ENCODE data around the gene ELMO1. TPM values are rescaled to one million over a fixed set of nuclear protein-coding genes. Genes with fewer than 3 reads are reported as not detected.

ELMO1 gene
- total RNA-seq, 1 experiment from 2014 or later, result not detected

DNA sequence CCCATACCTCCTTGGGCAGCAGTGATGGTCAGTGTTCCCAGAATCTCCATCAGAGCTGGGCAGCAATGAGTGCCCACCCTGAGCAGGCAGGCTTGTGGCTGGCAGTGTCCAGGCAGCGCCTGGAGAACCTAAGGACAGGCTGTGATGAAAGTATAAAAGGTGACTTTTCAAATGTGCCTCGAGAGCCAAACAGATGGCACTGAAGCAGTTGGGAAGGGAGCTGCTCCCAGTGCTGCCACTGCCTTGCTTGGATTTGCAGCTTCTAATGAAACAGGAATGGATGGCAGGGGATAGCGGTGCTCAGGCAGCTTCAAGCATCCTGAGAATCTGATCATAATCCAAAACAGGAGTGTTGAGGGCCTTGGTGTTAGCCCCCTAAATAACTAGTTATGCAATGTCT lies 544.6 kb downstream of the ELMO1 start:
- Histone ChIP-seq H3K79me2 (ENCODE audit: low read length) (no peaks in the 10 kb centered on the region), H3K27ac (ENCODE audit: low read length) (no peak overlapping the region), H3K27me3 (ENCODE audit: low read length) (peaks cover 12% of the 10 kb centered on the region; the same call in 1 of the 2 replicates), H3K9ac (ENCODE audit: low read length) (no peak overlapping the region), H3K9me3 (ENCODE audit: low read length) (no peaks in the 10 kb centered on the region), H3K9me2 (replicated peaks; ENCODE audit: low read length) (no peaks in the 10 kb centered on the region), H3K4me2 (ENCODE audit: low read length) (no peak overlapping the region), H4K20me1 (ENCODE audit: low read length) (no peaks in the 10 kb centered on the region), H3K4me1 (ENCODE audit: insufficient read depth, low read length) (no peaks in the 10 kb centered on the region), H3F3A (ENCODE audit: low read length, unreplicated experiment) (no peaks in the 10 kb centered on the region), H2AFZ (ENCODE audit: low read length) (no peak overlapping the region), H3K36me3 (ENCODE audit: low read depth, low read length) (no peaks in the 10 kb centered on the region), H3K4me3 (ENCODE audit: low read length) (no peak overlapping the region)
- ChIA-PET POLR2A (ENCODE audit: unreplicated experiment) (no interaction called here), CTCF (no interaction called here)
- DNase-seq (no peak), ATAC-seq (no peak)
- no peak for TF ChIP-seq EZH2 (IDR thresholded peaks at IDR 0.05; ENCODE audit: low read length, unreplicated experiment)
- no peak for TF ChIP-seq EZH2phosphoT487 (IDR thresholded peaks at IDR 0.05; ENCODE audit: borderline replicate concordance, low read length)
- TF ChIP-seq, protein P1, sequence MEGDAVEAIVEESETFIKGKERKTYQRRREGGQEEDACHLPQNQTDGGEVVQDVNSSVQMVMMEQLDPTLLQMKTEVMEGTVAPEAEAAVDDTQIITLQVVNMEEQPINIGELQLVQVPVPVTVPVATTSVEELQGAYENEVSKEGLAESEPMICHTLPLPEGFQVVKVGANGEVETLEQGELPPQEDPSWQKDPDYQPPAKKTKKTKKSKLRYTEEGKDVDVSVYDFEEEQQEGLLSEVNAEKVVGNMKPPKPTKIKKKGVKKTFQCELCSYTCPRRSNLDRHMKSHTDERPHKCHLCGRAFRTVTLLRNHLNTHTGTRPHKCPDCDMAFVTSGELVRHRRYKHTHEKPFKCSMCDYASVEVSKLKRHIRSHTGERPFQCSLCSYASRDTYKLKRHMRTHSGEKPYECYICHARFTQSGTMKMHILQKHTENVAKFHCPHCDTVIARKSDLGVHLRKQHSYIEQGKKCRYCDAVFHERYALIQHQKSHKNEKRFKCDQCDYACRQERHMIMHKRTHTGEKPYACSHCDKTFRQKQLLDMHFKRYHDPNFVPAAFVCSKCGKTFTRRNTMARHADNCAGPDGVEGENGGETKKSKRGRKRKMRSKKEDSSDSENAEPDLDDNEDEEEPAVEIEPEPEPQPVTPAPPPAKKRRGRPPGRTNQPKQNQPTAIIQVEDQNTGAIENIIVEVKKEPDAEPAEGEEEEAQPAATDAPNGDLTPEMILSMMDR (conservative IDR thresholded peaks at IDR 0.05; ENCODE audit: low read depth, low read length), result no peak
- BruUV-seq (replicated peaks), result no TSS peak
- intact Hi-C loops (cut with micrococcal nuclease), result no loop called here

DNA sequence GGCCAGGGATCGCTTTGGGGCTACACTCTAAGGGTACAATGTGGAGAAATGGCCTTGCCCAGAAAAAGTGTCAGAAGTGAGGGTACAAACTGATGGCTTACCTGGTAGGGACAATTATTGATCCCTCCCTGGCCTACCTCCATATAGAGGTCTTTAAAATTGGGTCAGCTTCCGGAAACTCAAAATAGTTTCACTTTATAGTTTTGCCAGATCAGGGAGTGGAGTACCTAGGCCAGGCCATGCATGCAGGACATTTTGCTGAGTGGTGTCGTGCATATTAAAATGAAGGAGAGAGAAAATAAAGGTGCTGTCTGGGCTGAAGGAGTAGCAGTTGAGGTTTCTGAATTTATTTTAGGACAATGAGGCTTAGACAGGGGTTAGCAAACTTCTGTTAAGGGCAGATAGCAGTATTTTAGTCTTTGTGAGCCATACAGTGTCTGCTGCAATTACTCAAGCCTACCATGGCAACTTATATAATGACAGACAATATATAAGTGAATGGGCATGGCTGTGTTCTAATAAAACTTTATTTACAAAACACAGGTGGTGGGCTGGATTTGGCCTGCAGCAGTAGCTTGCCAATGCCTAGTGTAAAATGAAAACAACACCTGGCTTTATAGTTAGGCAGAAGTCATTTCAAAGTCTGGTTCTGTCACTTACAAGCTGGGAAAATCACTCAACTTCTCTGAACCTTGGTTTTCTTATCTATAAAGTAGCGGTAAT lies 547.5 kb downstream of the ELMO1 start:
- CTCF ChIA-PET, result no interaction called here

DNA sequence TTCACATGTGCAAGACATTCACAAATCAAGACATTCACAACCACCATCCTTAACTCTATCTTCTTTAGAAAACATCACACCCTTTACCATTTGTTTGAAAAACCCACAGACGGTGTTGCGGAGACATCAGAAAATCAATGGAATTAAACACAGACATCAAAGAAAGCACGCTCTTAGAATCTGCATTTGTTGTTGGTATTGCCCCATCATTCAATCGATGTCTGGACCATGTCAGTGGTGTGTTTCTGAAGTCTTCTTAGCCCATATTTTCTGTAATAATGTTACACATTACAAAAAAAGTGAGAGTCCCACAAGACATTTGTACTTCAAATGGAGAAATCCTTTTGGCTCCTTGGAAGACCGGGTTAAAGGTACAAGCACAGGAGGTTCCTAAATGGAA lies 550.5 kb downstream of the ELMO1 start:
- no peaks in the 10 kb centered on the region for H3K27me3 ChIP-seq (ENCODE audit: low read length)
- TF ChIP-seq, protein P1 (conservative IDR thresholded peaks at IDR 0.05; ENCODE audit: low read depth, low read length), result no peak
- TF ChIP-seq EZH2 (IDR thresholded peaks at IDR 0.05; ENCODE audit: low read length, unreplicated experiment), result no peak
- no peak for TF ChIP-seq EZH2phosphoT487 (IDR thresholded peaks at IDR 0.05; ENCODE audit: borderline replicate concordance, low read length)
- intact Hi-C loops (cut with micrococcal nuclease), result no loop called here
- no peaks in the 10 kb centered on the region for H4K20me1 ChIP-seq (ENCODE audit: low read length)
- ChIA-PET POLR2A (ENCODE audit: unreplicated experiment) (no interaction called here), CTCF (no interaction called here)
- H3K27ac ChIP-seq (ENCODE audit: low read length), result no peak overlapping the region
- no peaks in the 10 kb centered on the region for H3K79me2 ChIP-seq (ENCODE audit: low read length)
- no peak for DNase-seq
- H3K9ac ChIP-seq (ENCODE audit: low read length), result no peak overlapping the region
- no TSS peak for BruUV-seq (replicated peaks)
- no peaks in the 10 kb centered on the region for H3K9me3 ChIP-seq (ENCODE audit: low read length)
- H2AFZ ChIP-seq (ENCODE audit: low read length), result no peak overlapping the region
- 0 out of 2 replicates have a peak, but pooled peaks cover 3% of the 10 kb centered on the region for H3K4me1 ChIP-seq (ENCODE audit: insufficient read depth, low read length)
- H3K4me3 ChIP-seq (ENCODE audit: low read length), result no peak overlapping the region
- ATAC-seq, result no peak
- no peak overlapping the region for H3K4me2 ChIP-seq (ENCODE audit: low read length)
- H3K9me2 ChIP-seq (replicated peaks; ENCODE audit: low read length), result no peaks in the 10 kb centered on the region
- H3F3A ChIP-seq (ENCODE audit: low read length, unreplicated experiment), result no peaks in the 10 kb centered on the region
- no peaks in the 10 kb centered on the region for H3K36me3 ChIP-seq (ENCODE audit: low read depth, low read length)

More for the DNA sequence above, 547.5 kb downstream of the ELMO1 start:
- DNase-seq (no peak), ATAC-seq (no peak)
- Histone ChIP-seq H3F3A (ENCODE audit: low read length, unreplicated experiment) (no peaks in the 10 kb centered on the region), H4K20me1 (ENCODE audit: low read length) (no peaks in the 10 kb centered on the region), H3K9me3 (ENCODE audit: low read length) (no peaks in the 10 kb centered on the region), H3K4me1 (ENCODE audit: insufficient read depth, low read length) (no peaks in the 10 kb centered on the region), H3K79me2 (ENCODE audit: low read length) (no peaks in the 10 kb centered on the region), H2AFZ (ENCODE audit: low read length) (no peak overlapping the region), H3K4me3 (ENCODE audit: low read length) (no peak overlapping the region), H3K9ac (ENCODE audit: low read length) (no peak overlapping the region), H3K9me2 (replicated peaks; ENCODE audit: low read length) (no peaks in the 10 kb centered on the region), H3K36me3 (ENCODE audit: low read depth, low read length) (no peaks in the 10 kb centered on the region), H3K27me3 (ENCODE audit: low read length) (no peaks in the 10 kb centered on the region), H3K4me2 (ENCODE audit: low read length) (no peak overlapping the region), H3K27ac (ENCODE audit: low read length) (no peak overlapping the region)
- no TSS peak for BruUV-seq (replicated peaks)
- no peak for TF ChIP-seq EZH2 (IDR thresholded peaks at IDR 0.05; ENCODE audit: low read length, unreplicated experiment)
- no peak for TF ChIP-seq EZH2phosphoT487 (IDR thresholded peaks at IDR 0.05; ENCODE audit: borderline replicate concordance, low read length)
- TF ChIP-seq, protein P1 (conservative IDR thresholded peaks at IDR 0.05; ENCODE audit: low read depth, low read length), result no peak
- intact Hi-C loops (cut with micrococcal nuclease), result no loop called here
- POLR2A ChIA-PET (ENCODE audit: unreplicated experiment), result no interaction called here
